Posterior vena cava (tissue), 2 donors: ENCODE data around the gene MCTP2. TPM values are rescaled to one million over a fixed set of nuclear protein-coding genes. Genes with fewer than 3 reads are reported as not detected.
"Not testable (repeated sequence)": the region's sequence is repeated elsewhere in the genome, so short reads cannot be mapped to it uniquely, and the experiment has no call there.

Experiments
- DNase-seq: peaks from one replicate; pipeline ENCODE4 v3.0.0-alpha.2; 2020; ENCODE audit warnings: low spot score
- intact Hi-C, 2 donors: fragments of 100-400 bp; cut with DNase I; formaldehyde crosslinking; loops; one replicate each; pipeline versions ENCODE4 v1.14.1 to v1.14.2; 2022 to 2023
- total RNA-seq, 2 donors: library from RNA; stranded (reverse); fragmentation: NEBNext Ultra II Directional; extraction: Animal tissue kit (Norgen Biotek cat#: 25700); gene quantifications; one replicate each; pipeline ENCODE4 v1.2.1, GENCODE V29; 2021
- donor health status: DM: yes; HTN: yes; CAD: no.
- donor health status: DM: yes; HTN: yes; CAD: no.

The MCTP2 gene
- total RNA-seq, 2 donors from 2014 or later = 3.7 to 8.2 TPM

GRCh38 chr15:94234300-94234699 lies 2.9 kb downstream of the MCTP2 start:
- DNase-seq = no peak
- intact Hi-C loops = no loop called here

GRCh38 chr15:94235041-94235440 lies 3.7 kb downstream of the MCTP2 start:
- intact Hi-C loops = no loop called here
- no peak for DNase-seq

- no peak for DNase-seq
- intact Hi-C loops = no loop called here
Measured at GRCh38 chr15:94235646-94236045, 4.3 kb downstream of the MCTP2 start.

- no peak for DNase-seq
- intact Hi-C loops = no loop called here
Measured at GRCh38 chr15:94236608-94237007, 5.2 kb downstream of the MCTP2 start.

GRCh38 chr15:94237903-94238302 lies 6.5 kb downstream of the MCTP2 start:
- intact Hi-C loops = no loop called here
- DNase-seq = no peak

- intact Hi-C loops = no loop called here
- no peak for DNase-seq
Measured at GRCh38 chr15:94238539-94239118, 7.3 kb downstream of the MCTP2 start.

- DNase-seq = no peak
- intact Hi-C loops = no loop called here
Measured at GRCh38 chr15:94239474-94239873, 8.1 kb downstream of the MCTP2 start.

GRCh38 chr15:94240480-94240879 lies 9.1 kb downstream of the MCTP2 start:
- intact Hi-C loops = no loop called here
- DNase-seq = no peak

GRCh38 chr15:94242257-94242656 lies 10.9 kb downstream of the MCTP2 start:
- DNase-seq = no peak
- intact Hi-C loops = no loop called here

- DNase-seq, intact Hi-C loops: not testable (repeated sequence)
Measured at GRCh38 chr15:94243003-94243402, 11.6 kb downstream of the MCTP2 start.

GRCh38 chr15:94243418-94243817 lies 12.1 kb downstream of the MCTP2 start:
- intact Hi-C loops = no loop called here
- no peak for DNase-seq

GRCh38 chr15:94246016-94246415 lies 14.7 kb downstream of the MCTP2 start:
- DNase-seq = no peak
- intact Hi-C loops = no loop called here

GRCh38 chr15:94247789-94248638 lies 16.7 kb downstream of the MCTP2 start:
- DNase-seq = no peak
- intact Hi-C loops = no loop called here

GRCh38 chr15:94250801-94251200 lies 19.4 kb downstream of the MCTP2 start:
- no peak for DNase-seq
- intact Hi-C loops = no loop called here

- intact Hi-C loops = no loop called here
- DNase-seq = no peak
Measured at GRCh38 chr15:94252223-94252766, 20.9 kb downstream of the MCTP2 start.

GRCh38 chr15:94252906-94253491 lies 21.6 kb downstream of the MCTP2 start:
- DNase-seq = no peak
- intact Hi-C loops = no loop called here

- DNase-seq = no peak
- intact Hi-C loops = no loop called here
Measured at GRCh38 chr15:94253742-94254141, 22.4 kb downstream of the MCTP2 start.

GRCh38 chr15:94255540-94255939 lies 24.2 kb downstream of the MCTP2 start:
- intact Hi-C loops = no loop called here

GRCh38 chr15:94256511-94256910 lies 25.1 kb downstream of the MCTP2 start:
- no peak for DNase-seq
- intact Hi-C loops = no loop called here

More at GRCh38 chr15:94255540-94255939, 24.2 kb downstream of the MCTP2 start:
- DNase-seq = no peak

GRCh38 chr15:94257776-94258175 lies 26.4 kb downstream of the MCTP2 start:
- DNase-seq, intact Hi-C loops: not testable (repeated sequence)
